ENCODE measurements around the gene OR10C1.

Gene OR10C1

DNA sequence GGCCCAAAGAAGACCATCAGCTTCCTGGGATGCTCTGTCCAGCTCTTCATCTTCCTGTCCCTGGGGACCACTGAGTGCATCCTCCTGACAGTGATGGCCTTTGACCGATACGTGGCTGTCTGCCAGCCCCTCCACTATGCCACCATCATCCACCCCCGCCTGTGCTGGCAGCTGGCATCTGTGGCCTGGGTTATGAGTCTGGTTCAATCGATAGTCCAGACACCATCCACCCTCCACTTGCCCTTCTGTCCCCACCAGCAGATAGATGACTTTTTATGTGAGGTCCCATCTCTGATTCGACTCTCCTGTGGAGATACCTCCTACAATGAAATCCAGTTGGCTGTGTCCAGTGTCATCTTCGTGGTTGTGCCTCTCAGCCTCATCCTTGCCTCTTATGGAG, 22.9 kb downstream of the OR10C1 start:
- no peaks in the 10 kb centered on the region for H3K79me2 ChIP-seq (ENCODE audit: insufficient read depth, low read depth)
- no peaks in the 10 kb centered on the region for H3K4me1 ChIP-seq (ENCODE audit: low read depth, poor library complexity, severe bottlenecking)
- no peak overlapping the region for H2AFZ ChIP-seq (ENCODE audit: low read depth)
- H3K27ac ChIP-seq = no peak overlapping the region
- H3K4me2 ChIP-seq = no peak overlapping the region
- H3K4me3 ChIP-seq (IDR thresholded peaks at IDR 0.05; ENCODE audit: insufficient read depth, low read depth, low read length) = no peak overlapping the region
- no peaks in the 10 kb centered on the region for H3K36me3 ChIP-seq (ENCODE audit: insufficient read depth)
- no peaks in the 10 kb centered on the region for H3K27me3 ChIP-seq (ENCODE audit: insufficient read depth, low read depth)
- TF ChIP-seq CTCF (conservative IDR thresholded peaks at IDR 0.05; ENCODE audit: low read depth, low read length) = no peak
- H4K20me1 ChIP-seq (ENCODE audit: insufficient read depth) = no peaks in the 10 kb centered on the region
- H3K9ac ChIP-seq = no peak overlapping the region

- H4K20me1 ChIP-seq (ENCODE audit: insufficient read depth) = no peaks in the 10 kb centered on the region
- no peak overlapping the region for H2AFZ ChIP-seq (ENCODE audit: low read depth)
- no peaks in the 10 kb centered on the region for H3K79me2 ChIP-seq (ENCODE audit: insufficient read depth, low read depth)
- no peak overlapping the region for H3K4me2 ChIP-seq
- no peak overlapping the region for H3K4me3 ChIP-seq (IDR thresholded peaks at IDR 0.05; ENCODE audit: insufficient read depth, low read depth, low read length)
- H3K36me3 ChIP-seq (ENCODE audit: insufficient read depth) = no peaks in the 10 kb centered on the region
- H3K27me3 ChIP-seq (ENCODE audit: insufficient read depth, low read depth) = no peaks in the 10 kb centered on the region
- H3K9ac ChIP-seq = no peak overlapping the region
- TF ChIP-seq CTCF (conservative IDR thresholded peaks at IDR 0.05; ENCODE audit: low read depth, low read length) = no peak
- no peaks in the 10 kb centered on the region for H3K4me1 ChIP-seq (ENCODE audit: low read depth, poor library complexity, severe bottlenecking)
- H3K27ac ChIP-seq = no peak overlapping the region
Measured at GRCh38 chr6:29465279-29465678, 26.2 kb downstream of the OR10C1 start.

DNA sequence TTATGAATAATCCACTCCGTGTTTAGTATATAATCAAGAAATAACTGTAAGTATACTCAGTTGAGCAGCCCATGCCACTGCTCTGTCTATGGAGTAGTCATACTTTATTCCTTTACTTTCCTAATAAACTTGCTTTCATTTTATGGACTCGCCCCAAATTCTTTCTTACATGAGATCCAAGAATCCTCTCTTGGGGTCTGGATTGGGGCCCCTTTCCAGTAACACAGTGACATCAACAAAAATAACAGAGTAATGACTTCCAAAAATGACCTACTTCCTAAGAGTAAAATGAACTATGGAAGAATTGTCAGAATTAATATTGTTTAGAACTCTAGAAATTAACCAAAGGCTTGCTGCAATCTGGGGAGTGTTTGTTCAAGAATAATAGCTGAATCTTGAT, 26.7 kb downstream of the OR10C1 start:
- Histone ChIP-seq H3K4me3 (IDR thresholded peaks at IDR 0.05; ENCODE audit: insufficient read depth, low read depth, low read length) (no peak overlapping the region), H3K4me2 (no peak overlapping the region), H3K27me3 (ENCODE audit: insufficient read depth, low read depth) (no peaks in the 10 kb centered on the region), H3K4me1 (ENCODE audit: low read depth, poor library complexity, severe bottlenecking) (no peaks in the 10 kb centered on the region), H3K27ac (no peak overlapping the region), H3K36me3 (ENCODE audit: insufficient read depth) (no peaks in the 10 kb centered on the region), H2AFZ (ENCODE audit: low read depth) (no peak overlapping the region), H3K79me2 (ENCODE audit: insufficient read depth, low read depth) (no peaks in the 10 kb centered on the region), H4K20me1 (ENCODE audit: insufficient read depth) (no peaks in the 10 kb centered on the region), H3K9ac (no peak overlapping the region)
- TF ChIP-seq CTCF (conservative IDR thresholded peaks at IDR 0.05; ENCODE audit: low read depth, low read length) = no peak

- H3K36me3 ChIP-seq (ENCODE audit: insufficient read depth) = no peaks in the 10 kb centered on the region
- TF ChIP-seq CTCF (conservative IDR thresholded peaks at IDR 0.05; ENCODE audit: low read depth, low read length) = no peak
- no peak overlapping the region for H3K4me2 ChIP-seq
- no peak overlapping the region for H2AFZ ChIP-seq (ENCODE audit: low read depth)
- no peak overlapping the region for H3K27ac ChIP-seq
- no peaks in the 10 kb centered on the region for H3K4me1 ChIP-seq (ENCODE audit: low read depth, poor library complexity, severe bottlenecking)
- H3K27me3 ChIP-seq (ENCODE audit: insufficient read depth, low read depth) = no peaks in the 10 kb centered on the region
- H3K4me3 ChIP-seq (IDR thresholded peaks at IDR 0.05; ENCODE audit: insufficient read depth, low read depth, low read length) = no peak overlapping the region
- H3K9ac ChIP-seq = no peak overlapping the region
- H4K20me1 ChIP-seq (ENCODE audit: insufficient read depth) = no peaks in the 10 kb centered on the region
- H3K79me2 ChIP-seq (ENCODE audit: insufficient read depth, low read depth) = no peaks in the 10 kb centered on the region
Measured at GRCh38 chr6:29466241-29466640, 27.1 kb downstream of the OR10C1 start.

DNA sequence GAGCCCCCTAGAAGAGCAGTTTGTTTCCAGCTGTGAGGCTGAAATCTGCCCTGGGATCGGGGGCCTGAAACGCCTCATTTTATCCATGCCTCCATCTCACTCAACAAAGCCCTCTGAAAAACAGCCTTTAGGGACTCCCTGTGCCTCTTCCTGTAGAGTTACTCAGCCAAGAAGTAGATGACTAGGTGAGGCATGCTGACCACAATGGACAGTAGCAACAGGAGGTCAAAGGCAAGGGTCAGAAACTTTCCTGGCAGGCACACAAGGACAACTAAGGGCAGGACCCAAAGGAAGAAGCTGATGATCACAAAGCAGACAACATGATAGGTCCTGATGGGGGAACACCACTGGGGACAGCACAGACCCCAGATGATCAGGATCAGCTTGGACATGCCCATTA, 35.9 kb downstream of the OR10C1 start:
- Histone ChIP-seq H3K79me2 (ENCODE audit: insufficient read depth, low read depth) (no peaks in the 10 kb centered on the region), H3K4me2 (no peak overlapping the region), H3K4me3 (IDR thresholded peaks at IDR 0.05; ENCODE audit: insufficient read depth, low read depth, low read length) (no peak overlapping the region), H3K36me3 (ENCODE audit: insufficient read depth) (no peaks in the 10 kb centered on the region), H2AFZ (ENCODE audit: low read depth) (no peak overlapping the region), H4K20me1 (ENCODE audit: insufficient read depth) (no peaks in the 10 kb centered on the region), H3K27ac (no peak overlapping the region), H3K27me3 (ENCODE audit: insufficient read depth, low read depth) (no peaks in the 10 kb centered on the region), H3K9ac (no peak overlapping the region), H3K4me1 (ENCODE audit: low read depth, poor library complexity, severe bottlenecking) (no peaks in the 10 kb centered on the region)
- TF ChIP-seq CTCF (conservative IDR thresholded peaks at IDR 0.05; ENCODE audit: low read depth, low read length) = no peak
